Measurements from ENCODE around the gene PAWR.
A peak's percentile ranks its signal among the peaks of the same experiment; 100 is the strongest.

PAWR gene

GRCh38 chr12:79690638-79691510 is at the start of gene PAWR:
Gene PAWR (minus strand): TSS chr12:79690964. CDS start chr12:79690244, 720 bp downstream.
- peak; percentile 74 to 86 for DNase-seq

GRCh38 chr12:79737875-79738718 is 47.3 kb upstream of the PAWR start:
- peak; percentile 40 to 55 for DNase-seq

GRCh38 chr12:79732638-79733037 is 41.9 kb upstream of the PAWR start:
- no peak for DNase-seq

GRCh38 chr12:79725987-79726386 is 35.2 kb upstream of the PAWR start:
- DNase-seq = no peak

GRCh38 chr12:79717006-79717405 is 26.2 kb upstream of the PAWR start:
- DNase-seq = no peak

GRCh38 chr12:79715308-79715707 is 24.5 kb upstream of the PAWR start:
- no peak for DNase-seq

GRCh38 chr12:79710707-79711483 is 20.1 kb upstream of the PAWR start:
- DNase-seq = no peak

GRCh38 chr12:79707830-79708229 is 17.1 kb upstream of the PAWR start:
- peak; percentile 51 to 53 for DNase-seq

GRCh38 chr12:79706676-79707075 is 15.9 kb upstream of the PAWR start:
- no peak for DNase-seq

GRCh38 chr12:79706156-79706555 is 15.4 kb upstream of the PAWR start:
- DNase-seq = no peak

- DNase-seq = no peak
These were observed 8.2 kb upstream of the PAWR start for GRCh38 chr12:79698966-79699365.

GRCh38 chr12:79696416-79696815 is 5.7 kb upstream of the PAWR start:
- DNase-seq = no peak

- no peak for DNase-seq
These were observed 2.3 kb upstream of the PAWR start for GRCh38 chr12:79692860-79693577.

GRCh38 chr12:79691511-79692248 is 916 bp upstream of the PAWR start:
- DNase-seq = no peak

GRCh38 chr12:79690142-79690637 is 574 bp downstream of the PAWR start:
- DNase-seq = peak in 1 of 2 experiments; percentile 50

GRCh38 chr12:79689477-79690141 is 1.2 kb downstream of the PAWR start:
- peak in 1 of 2 experiments; percentile 50 for DNase-seq

GRCh38 chr12:79689061-79689476 is 1.7 kb downstream of the PAWR start:
- no peak for DNase-seq

GRCh38 chr12:79688376-79689060 is 2.2 kb downstream of the PAWR start:
- no peak for DNase-seq

GRCh38 chr12:79687711-79688260 is 3.0 kb downstream of the PAWR start:
- DNase-seq = no peak

- no peak for DNase-seq
These were observed 4.6 kb downstream of the PAWR start for GRCh38 chr12:79686171-79686570.

Measured in NCI-H1930 (cell line).